NB4 (cell line): ENCODE measurements around the gene HMG20A.

Experiments
- CTCF ChIP-seq: IDR thresholded peaks from one replicate; pipeline ENCODE4 v1.5.1; 2012; ENCODE audit warnings: low read depth, low read length
- MAX ChIP-seq: IDR thresholded peaks from 2 replicates; pipeline ENCODE4 v1.6.1; 2011; ENCODE audit warnings: low read depth, low read length
- MYC ChIP-seq: IDR thresholded peaks from 2 replicates; pipeline ENCODE4 v1.6.1; 2011; ENCODE audit warnings: low read depth, low read length
- POLR2A ChIP-seq: IDR thresholded peaks from 2 replicates; pipeline ENCODE4 v1.6.1; 2011; ENCODE audit warnings: mild to moderate bottlenecking; ENCODE audit not compliant: insufficient read length; ENCODE audit errors: extremely low read depth

- TF ChIP-seq CTCF (no peak), MAX (no peak), POLR2A (no peak), MYC (no peak)
These were observed 45.6 kb upstream of the HMG20A start for GRCh38 chr15:77375133-77375532.
